GM19463 (cell line): ENCODE measurements around the gene OR5B17.
"Not testable (repeated sequence)": the region's sequence is repeated elsewhere in the genome, so short reads cannot be mapped to it uniquely, and the experiment has no call there.

ENCODE experiments used
- ATAC-seq: cut with Tn5 transposase; IDR thresholded peaks from one replicate; pipeline ENCODE4 v1.9.1; 2021; ENCODE audit warnings: mild to moderate bottlenecking, moderate library complexity; ENCODE audit not compliant: unreplicated experiment

Gene OR5B17

DNA sequence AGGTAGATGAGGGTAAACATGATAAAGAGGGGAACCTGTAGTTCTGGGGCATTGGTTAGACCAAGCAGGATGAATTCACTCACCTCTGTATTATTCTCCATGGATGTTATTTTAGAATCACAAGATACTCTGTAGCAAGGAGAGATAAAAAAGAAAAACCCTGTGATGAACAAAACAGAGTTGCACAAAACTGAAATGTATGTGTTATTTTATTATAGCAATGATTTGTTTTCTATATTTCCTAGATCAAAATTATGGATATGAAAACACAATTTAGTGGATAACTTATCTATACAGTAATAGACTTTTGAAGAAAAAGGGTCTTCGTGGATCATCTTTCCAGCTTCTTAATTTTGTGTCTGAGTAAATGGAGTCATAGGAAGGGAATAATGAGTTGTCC, at the start of gene OR5B17:
TSS of gene OR5B17 (minus strand) at position 101 of the 400 bp plus-strand sequence. CDS start at position 101, 0 bp downstream.
- no peak for ATAC-seq

- no peak for ATAC-seq
These were observed 47.9 kb upstream of the OR5B17 start, which contains the start of gene OR5B3 for GRCh38 chr11:58406774-58407173. TSS of gene OR5B3 (minus strand) at chr11:58406874. CDS start at chr11:58403409, 3,465 bp downstream.

GRCh38 chr11:58399622-58400021, 40.8 kb upstream of the OR5B17 start:
- not testable (repeated sequence) for ATAC-seq

DNA sequence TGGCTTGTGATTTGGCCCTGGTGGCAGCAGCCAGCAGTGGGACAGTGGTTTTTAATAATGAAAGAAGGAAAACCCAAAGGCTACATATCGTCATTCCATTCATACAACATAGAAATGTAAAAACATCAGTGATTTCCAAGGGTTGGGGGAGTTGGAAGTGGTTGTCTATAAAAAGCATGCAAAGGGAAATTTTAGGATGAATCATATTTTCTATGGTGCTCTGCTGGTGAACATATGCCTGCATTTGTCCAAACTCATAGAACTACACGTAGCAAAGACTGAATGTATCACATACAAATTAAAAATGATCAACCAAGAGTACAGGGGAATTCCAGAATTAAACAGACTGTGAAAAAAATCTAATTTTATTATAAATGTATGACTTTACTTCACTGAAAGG, 36.7 kb upstream of the OR5B17 start:
- no peak for ATAC-seq

DNA sequence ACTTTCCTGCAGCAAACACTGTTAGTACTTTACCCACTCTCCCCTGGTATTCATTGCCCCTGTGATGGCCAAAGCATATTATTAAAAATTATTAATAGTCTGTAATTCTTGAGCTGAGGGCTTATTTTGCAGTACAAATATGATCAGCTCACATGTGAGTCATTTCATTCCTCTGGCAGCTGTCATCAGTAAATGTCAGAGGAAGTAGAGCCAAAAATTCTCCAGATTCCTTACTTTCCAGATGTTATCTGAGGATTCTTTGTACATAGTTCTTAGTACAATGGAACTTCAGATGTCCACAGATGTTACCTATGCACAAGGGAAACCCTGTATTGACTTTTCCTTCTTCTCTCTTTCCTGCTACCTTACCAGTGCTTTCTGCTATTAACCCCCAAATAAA, 35.3 kb upstream of the OR5B17 start:
- no peak for ATAC-seq

- no peak for ATAC-seq
These were observed 33.9 kb upstream of the OR5B17 start for GRCh38 chr11:58392746-58393145.

GRCh38 chr11:58391879-58392278, 33.0 kb upstream of the OR5B17 start:
- ATAC-seq: no peak

GRCh38 chr11:58390551-58391063, 31.7 kb upstream of the OR5B17 start:
- no peak for ATAC-seq

GRCh38 chr11:58354727-58355126, 4.1 kb downstream of the OR5B17 start:
- ATAC-seq: no peak

DNA sequence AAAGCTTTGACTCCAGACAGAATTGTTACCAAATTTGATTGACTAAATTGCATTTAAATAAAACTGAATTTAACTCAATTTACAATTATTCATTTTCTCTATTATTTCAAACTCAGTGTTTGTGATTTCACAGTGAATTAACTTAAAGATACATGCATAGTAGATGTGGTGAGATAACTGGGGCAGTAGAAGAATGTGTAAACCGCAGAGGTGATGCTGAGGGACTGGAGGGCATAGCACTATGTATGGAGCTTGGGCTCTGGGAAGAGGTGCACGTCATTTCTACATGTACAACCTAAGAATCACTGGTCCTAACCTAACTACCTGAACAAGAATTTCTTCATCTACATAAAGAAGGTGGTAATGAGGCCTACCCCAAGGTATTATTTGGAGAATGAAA, 13.7 kb downstream of the OR5B17 start:
- no peak for ATAC-seq

DNA sequence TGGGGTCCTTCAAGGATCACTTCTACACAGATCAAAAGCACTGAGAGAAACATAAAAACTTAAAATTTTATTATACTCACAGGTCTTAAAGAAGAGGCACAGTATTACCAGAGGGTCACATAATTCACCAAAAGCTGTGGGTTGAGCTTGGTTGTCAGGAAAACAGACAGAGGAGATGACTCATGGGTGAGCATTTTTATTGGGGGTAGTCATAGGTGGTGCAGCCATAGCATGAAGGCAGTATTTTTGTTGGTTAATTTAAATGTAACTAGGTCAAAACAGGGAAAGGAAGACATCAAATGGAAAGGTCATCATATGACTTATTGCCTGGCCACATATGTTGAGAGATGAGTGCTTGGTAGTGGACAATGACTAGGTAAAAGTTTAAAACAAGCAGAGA, 24.2 kb downstream of the OR5B17 start:
- ATAC-seq: no peak

GRCh38 chr11:58330861-58331260, 28.0 kb downstream of the OR5B17 start:
- no peak for ATAC-seq

DNA sequence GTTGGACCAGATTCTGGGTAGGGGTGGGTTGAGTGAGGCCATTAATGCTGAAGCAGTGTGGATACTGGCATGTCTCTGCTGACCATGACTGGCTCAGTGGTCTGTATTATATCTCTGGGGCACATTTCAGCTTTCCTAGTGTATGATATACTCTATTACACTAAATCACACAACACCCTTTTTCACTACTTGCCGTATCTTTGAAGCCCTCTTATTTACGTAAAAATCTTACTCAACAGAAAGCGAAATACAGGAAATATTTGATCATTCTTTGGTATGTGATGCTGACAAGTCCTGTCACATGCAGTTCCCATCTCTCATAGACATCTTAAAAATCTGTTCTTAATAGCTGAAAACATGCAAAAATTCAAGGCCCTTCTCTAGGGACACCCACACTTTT, 40.3 kb downstream of the OR5B17 start:
- no peak for ATAC-seq

GRCh38 chr11:58316142-58316541, 42.7 kb downstream of the OR5B17 start:
- no peak for ATAC-seq
